SK-N-SH (cell line): ENCODE data around the gene OR6B1.

ENCODE experiments used
- CHD2 ChIP-seq: fragments of 150-350 bp; IDR thresholded peaks from 2 replicates; pipeline ENCODE4 v1.6.1; 2018; ENCODE audit warnings: low read length; ENCODE audit not compliant: partially characterized antibody
- CTCF ChIP-seq: fragments of 200-600 bp; sonication (generic); IDR thresholded peaks from 2 replicates; pipeline ENCODE4 v1.6.1; 2017; ENCODE audit warnings: antibody characterized with exemption, mild to moderate bottlenecking, moderate library complexity
- ELF1 ChIP-seq: IDR thresholded peaks from 2 replicates; pipeline ENCODE4 v1.4.0; 2012
- GABPA ChIP-seq: IDR thresholded peaks from 2 replicates; pipeline ENCODE4 v1.4.0; 2012; ENCODE audit warnings: low read depth, mild to moderate bottlenecking
- GATA2 ChIP-seq: sonication (generic); formaldehyde crosslinking; IDR thresholded peaks from 2 replicates; pipeline ENCODE4 v1.5.0; 2020; ENCODE audit warnings: mild to moderate bottlenecking, missing genetic modification reagents
- JUND ChIP-seq: IDR thresholded peaks from 2 replicates; pipeline ENCODE4 v1.4.0; 2012
- NFIC ChIP-seq: IDR thresholded peaks from 2 replicates; pipeline ENCODE4 v1.4.0; 2012; ENCODE audit warnings: borderline replicate concordance
- POLR2AphosphoS5 ChIP-seq: IDR thresholded peaks from 2 replicates; pipeline ENCODE4 v1.6.1; 2012; ENCODE audit warnings: low read depth, low read length
- RCOR1 ChIP-seq: fragments of 150-350 bp; IDR thresholded peaks from 2 replicates; pipeline ENCODE4 v1.6.1; 2017; ENCODE audit warnings: antibody characterized with exemption, low read length
- TAF1 ChIP-seq: IDR thresholded peaks from 2 replicates; pipeline ENCODE4 v1.6.1; 2012; ENCODE audit warnings: low read depth, mild to moderate bottlenecking, low read length, moderate library complexity, borderline replicate concordance
- TCF12 ChIP-seq: IDR thresholded peaks from 2 replicates; pipeline ENCODE4 v1.4.0; 2012
- USF2 ChIP-seq: fragments of 150-350 bp; IDR thresholded peaks from 2 replicates; pipeline ENCODE4 v1.6.1; 2017; ENCODE audit warnings: antibody characterized with exemption, low read length, low read depth, borderline replicate concordance
- YY1 ChIP-seq: IDR thresholded peaks from 2 replicates; pipeline ENCODE4 v1.4.0; 2012; ENCODE audit warnings: low read depth, mild to moderate bottlenecking

GRCh38 chr7:144024213-144024612 is 24.1 kb downstream of the OR6B1 start:
- TF ChIP-seq CHD2 (no peak), JUND (no peak), CTCF (no peak), POLR2AphosphoS5 (no peak), YY1 (no peak), TAF1 (no peak), GABPA (no peak), ELF1 (no peak), TCF12 (no peak), GATA2 (CRISPR knock-in tag) (no peak), USF2 (no peak), RCOR1 (no peak), NFIC (no peak)
